RPMI7951 (cell line): ENCODE data around the gene TBC1D14. TPM values are rescaled to one million over a fixed set of nuclear protein-coding genes. Genes with fewer than 3 reads are reported as not detected.
"Not testable (repeated sequence)": the region's sequence is repeated elsewhere in the genome, so short reads cannot be mapped to it uniquely, and the experiment has no call there.

Experiments
- DNase-seq: peaks from one replicate; pipeline ENCODE4 v3.0.0-alpha.2; 2012; ENCODE audit warnings: low read depth
- total RNA-seq: library from RNA; depleted of rRNA; stranded (reverse); fragments of >200 nt; shearing (Covaris generic); gene quantifications from 2 replicates; pipeline ENCODE4 v1.2.3, GENCODE V29; 2014

Gene TBC1D14
- total RNA-seq, 1 experiment from 2014 or later, result 23.3 TPM

DNA sequence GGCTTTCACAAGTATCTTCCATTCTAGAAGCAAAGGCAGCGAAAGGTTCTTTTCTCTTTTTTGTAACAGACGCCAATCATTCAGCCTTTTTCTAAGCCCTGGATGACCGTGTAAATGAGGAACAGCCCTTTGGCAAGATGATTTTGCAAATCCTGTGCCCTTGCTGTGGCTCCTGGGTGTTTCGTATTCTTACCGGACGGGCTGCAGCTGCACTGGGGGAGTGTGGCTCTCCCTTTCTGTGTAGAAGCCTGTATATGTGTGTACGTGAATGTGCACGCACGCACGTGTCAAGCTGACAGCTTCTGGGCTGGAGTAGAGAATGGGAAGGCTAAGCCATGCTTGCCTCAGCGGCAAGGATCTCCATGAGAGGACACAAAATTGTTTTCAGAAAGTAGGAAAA is 150.0 kb downstream of the TBC1D14 start:
- DNase-seq, result no peak

DNA sequence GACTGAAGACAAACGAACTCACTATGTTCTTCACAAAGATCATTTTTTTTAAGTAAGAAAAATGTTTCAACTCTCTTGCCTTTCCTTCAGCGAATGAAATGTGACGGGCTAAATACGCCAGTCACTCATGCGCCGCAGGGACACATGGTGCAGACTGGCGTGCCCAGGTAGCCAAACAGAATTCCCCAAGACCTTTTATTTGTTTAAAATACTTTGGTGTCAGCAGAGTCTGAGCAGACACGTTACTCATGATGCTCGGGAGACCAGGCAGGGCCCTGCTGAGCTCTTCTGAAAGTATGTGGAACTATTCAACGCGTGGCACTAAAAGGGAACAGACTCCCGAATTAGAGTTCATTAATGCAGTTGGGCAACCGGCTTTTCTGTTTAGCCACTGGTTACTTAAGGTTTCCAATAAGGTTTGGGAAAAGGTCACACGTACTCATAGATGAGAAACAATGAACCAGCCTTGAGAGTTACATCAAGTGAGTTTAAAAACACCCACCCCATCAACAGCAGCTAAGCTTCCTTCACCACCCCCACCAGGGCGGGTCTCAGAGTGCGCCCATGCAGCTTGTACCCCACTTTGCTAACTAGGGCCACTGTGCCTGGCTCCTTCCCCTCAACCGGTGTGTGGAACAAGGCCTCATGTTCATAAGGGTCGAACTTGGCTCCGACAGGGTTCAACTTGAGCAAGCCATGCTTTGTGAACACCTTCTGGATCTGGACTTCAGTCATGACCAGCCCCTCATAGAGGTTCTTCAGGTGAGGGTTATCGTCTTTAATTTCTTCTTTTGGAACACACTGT is 150.9 kb downstream of the TBC1D14 start:
- no peak for DNase-seq

DNA sequence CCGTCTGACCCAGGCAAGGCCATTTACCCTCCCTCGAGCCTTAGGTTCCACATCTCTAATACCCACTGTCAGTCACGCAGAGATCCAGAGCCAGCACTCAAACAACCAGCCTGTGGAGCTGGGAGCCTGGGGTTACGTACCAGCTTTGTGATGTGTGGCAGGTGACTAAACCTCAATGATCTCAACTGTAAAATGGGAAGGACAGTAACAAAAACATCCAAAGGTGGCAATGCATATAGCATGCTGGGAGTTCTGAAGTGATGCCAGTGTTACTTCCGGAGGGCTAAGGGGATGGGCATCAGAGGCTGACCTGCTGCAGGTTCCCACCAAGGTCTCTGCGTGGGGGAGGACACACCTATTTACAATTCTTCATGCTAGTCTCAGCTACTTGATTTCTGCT is 152.2 kb downstream of the TBC1D14 start:
- DNase-seq, result no peak

DNA sequence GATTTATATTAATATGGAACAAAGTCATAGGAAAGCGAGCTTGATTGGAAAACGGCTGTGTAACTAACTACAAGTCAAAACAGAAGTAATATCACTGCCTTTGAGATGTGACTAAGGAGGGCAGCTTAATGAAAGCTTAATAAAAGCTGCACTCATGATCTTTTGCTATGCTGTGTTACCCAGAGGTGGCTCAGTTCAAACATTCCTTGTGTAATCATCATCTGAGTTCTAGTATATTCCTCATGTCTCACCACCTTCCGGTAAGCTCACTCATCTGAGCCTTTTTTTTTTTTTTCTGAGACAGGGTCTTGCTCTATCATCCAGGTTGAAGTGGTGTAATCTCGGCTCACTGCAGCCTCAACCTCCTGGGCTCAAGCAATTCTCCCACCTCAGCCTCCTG is 153.2 kb downstream of the TBC1D14 start:
- no peak for DNase-seq

DNA sequence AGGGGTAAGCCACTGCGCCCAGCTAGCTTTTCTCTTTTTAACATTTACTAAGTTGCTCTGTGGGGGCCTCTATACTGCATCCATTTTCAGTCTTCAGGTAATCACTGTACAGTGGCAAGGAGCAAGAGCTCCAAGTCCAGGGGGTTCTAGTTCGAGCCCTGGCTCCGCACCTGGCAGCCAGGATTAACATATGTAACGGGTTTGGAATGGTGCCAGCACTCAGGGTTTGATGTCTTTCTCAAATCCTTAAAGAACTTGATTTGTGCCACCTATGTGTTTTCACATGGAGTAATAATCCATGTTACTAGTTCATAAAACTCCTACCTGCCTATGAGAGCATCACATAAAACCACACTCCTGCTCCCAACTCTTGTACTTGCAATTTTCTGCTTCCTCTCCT is 153.7 kb downstream of the TBC1D14 start:
- DNase-seq, result no peak

DNA sequence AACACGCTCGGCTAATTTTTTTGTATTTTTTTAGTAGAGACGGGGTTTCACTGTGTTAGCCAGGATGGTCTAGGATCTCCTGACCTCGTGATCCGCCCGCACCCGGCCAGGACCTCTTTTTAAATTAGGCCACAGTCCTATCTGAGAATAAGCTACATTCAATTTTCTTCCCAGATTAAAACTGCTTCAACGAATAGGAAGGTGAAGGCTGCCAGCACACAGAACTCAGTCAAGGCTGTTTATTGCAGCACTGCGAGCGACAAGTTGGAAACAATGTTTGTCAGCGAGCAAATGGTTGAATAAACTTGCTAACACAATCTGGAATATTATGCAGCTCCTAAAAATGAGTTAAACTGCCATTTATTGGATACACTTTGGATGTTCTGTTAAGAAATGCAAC is 156.4 kb downstream of the TBC1D14 start:
- no peak for DNase-seq

DNA sequence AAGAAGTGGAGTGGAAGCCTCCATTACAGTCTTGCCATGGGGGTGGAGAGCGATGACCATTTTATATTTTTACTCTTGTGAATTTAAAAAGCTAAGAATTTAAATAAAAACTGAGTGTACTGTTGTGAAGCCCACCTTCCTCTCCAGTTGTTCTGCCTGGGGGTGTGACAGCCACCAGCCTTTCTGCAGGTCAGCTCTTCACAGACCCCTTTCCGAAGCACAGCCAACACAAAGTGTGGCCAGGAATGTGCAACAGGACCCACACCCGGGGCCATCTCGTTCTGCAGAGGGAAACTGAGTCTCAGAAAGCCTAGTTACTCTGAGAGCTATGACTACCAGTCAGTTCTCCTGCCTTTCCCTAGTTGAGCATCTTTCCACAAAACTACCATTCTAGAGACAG is 156.9 kb downstream of the TBC1D14 start:
- no peak for DNase-seq

DNA sequence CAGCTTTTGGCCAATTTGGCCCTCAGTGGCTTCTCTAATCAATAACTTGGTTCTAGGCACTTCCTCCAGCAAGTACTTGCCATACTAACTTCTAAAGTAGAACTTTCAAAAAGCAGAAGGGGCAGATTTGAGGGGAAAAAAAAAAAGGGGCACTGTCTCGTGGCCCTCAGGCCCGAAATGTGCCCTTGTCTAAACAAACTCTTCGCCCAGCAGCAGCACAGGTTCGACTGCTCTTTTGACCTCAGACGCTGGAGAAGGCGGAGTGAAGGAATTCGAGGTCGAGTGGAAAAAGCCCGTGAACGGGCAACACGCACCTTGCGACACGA is 157.5 kb downstream of the TBC1D14 start:
- DNase-seq, result no peak

DNA sequence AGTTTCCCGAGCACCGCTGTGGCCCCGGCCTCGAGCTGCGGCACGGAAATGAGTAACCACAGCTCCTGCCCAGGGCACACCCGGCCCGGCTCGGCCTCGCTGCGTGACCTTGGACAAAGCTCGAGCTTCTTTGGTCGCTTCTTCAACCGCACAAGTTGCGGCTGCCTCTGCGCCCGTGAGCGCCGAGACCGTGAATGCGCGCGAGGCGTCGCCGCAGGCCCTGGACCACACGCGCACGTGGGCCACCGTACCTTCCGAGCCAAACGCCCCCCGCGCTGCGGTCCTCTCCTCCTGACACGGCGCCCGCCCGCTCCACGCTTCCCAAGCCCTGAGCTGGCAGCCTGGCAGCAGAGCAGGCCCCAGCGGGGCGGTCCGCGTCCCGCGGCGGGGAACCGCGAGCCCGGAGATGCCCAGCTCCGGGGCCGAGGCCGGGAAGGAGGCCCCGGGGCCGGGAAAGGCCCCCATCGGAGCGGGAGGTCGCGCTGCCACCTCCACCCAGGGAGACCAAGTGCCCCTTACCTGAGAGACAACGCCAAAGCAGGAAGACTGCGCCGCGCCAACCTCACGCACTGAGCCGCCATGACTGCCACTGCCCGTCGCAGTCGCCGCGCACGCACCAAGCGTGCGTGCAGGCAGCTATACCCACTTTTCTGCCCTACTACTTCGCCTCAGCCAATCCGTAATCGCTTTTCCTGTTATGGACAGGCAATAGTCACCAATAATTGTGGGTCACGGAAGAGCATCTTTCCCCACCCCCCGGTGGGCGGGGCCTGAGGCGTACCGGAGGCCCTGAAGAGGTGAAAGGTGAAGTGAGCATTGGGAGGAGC is 158.0 kb downstream of the TBC1D14 start, which contains the start of gene GRPEL1:
GRPEL1 (minus strand) TSS at position 613 of the 827 bp plus-strand sequence; CDS start at position 581, 32 bp downstream.
- peak; percentile 98 for DNase-seq

DNA sequence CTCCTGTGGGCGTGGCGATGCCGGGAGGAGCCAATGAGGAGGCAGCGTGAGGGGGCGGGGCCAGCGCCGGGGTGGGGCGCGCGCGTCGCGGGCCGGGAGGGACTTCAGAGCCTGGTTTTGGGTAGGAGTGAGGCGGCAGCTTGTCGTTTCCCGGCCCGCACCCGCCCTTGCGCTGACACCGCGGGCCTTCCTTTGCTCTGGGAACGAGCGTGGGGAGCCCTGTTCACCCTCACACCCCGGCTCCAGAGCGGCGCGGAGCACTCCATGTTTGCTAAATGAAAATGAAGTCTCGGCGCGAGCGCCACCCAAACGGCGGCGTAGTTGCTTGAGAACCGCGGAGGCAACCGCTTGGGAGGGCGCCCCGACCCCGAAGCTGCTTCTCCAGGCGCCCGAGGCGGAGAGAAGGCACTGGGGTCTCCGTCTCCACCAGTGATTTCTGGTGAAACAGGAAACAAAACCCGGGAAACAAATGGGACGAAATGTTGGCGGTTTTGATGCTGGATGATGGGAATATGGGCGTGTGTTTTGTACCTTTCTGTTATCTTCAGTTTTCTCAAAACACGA is 158.7 kb downstream of the TBC1D14 start:
- no peak for DNase-seq

DNA sequence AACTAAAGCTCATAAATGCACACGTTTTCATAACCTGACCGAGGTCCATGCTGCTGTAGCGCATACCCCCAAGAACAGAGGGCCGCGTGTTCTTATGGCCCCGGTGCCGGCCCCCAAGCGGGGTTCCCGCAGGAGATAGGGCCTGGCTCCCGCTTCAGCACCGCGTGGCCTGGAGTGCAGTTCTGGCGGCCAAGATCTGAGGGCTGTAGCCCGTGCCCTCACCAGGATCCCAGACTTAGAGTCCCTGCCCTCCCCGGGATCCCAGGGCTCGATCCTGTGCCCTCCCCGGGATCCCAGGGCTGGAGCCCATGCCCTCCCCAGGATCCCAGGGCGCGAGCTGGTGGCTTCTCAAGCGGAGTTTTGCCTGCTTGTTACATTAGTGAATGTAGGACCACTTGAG is 159.3 kb downstream of the TBC1D14 start:
- DNase-seq, result no peak

DNA sequence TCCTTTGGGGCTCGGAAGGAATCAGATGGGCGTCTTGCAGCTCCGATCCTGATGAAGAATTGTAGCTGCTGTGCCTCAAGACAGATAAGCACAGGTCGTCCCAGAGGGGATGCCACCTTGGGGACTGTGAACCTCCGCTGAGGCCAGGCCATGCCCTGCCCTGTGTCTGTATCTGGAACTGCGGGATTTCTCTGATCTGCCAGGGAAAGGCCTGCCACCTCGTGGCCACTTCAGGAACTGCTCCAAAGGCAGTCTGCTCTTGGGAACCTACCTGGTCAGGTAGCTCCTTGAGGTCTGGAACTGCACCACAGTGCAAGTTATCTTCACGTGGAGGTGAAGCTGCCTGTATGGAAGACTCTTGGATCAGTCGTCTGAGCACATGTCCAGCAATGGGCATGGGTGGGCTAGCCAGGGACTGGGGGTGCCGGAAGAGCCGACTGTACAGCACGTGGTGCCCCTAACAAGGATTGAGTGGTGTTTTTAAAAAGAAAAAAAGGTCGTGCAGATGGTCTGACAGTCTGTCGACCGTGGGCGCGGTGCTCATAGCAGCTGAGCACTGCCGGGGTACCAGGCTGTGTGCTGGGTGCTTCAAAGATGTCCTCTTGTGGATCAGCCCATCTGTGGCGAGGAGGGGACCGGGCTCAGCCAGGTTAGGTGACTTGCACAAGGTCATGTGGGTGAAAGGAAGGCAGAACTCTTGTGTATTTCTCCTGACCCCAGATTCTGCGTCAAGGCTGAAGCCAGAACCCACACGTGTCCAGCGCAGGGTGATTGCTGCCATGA is 161.3 kb downstream of the TBC1D14 start:
- peak; percentile 53 for DNase-seq

DNA sequence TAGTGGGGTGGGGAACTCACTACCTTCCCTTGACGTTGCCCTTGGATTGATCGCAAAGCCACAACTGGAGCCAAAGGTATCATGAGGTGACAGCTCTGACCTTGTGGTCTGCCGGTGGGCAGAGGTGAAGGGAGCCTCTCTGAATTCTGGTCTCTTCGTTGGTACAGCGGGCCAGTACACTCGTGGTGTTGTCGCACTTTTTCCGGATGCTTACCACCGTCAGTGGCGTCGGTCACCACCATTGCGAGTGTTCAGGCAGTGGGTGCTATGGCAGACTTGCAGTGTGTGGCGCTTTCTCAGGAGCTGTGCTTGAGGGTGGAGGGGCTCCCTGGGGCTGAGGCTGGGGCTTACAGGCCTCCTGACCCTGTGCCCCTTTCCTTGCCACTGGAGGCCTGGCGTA is 163.4 kb downstream of the TBC1D14 start:
- DNase-seq, result no peak

DNA sequence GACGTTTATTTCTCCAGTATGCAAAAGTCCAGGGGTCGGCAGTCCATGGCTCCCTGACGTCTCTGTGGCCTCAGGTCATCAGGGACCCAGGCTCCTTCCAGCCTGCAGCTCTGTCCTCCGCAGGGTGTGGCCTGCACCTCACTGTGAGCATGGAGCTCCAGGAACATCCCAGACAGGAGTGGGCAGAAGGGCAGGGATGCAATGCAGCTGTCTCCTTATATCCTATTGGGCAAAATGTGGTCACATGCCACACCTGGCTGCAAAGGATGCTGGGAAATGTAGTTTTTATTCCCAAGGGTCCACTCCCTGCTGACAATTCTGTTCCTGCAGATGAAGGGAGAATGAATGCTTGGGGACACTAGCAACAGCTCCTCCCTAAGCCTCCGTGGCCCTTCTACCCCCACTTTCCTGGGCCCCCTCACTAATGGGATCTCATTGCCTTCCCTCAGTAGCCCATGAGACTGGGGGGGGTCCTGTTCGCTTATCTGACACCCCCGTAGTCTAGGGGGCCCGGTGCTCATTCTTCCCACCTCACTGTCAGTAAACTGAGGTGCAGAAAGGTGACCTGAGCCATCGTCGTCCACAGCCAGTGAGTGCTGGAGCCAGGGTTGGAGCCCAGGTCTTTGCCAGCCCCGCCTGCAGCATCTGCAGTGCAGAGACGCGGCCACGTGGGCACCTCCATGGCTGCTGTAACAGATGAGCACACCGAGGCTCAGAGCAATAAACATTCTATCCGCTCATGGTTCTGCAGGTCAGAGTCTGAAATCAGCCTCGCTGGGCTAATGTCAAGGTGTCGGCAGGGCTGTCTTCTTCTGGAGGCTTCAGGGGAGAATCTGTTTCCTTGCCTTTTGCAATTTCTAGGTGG is 164.1 kb downstream of the TBC1D14 start:
- peak; percentile 64 for DNase-seq

DNA sequence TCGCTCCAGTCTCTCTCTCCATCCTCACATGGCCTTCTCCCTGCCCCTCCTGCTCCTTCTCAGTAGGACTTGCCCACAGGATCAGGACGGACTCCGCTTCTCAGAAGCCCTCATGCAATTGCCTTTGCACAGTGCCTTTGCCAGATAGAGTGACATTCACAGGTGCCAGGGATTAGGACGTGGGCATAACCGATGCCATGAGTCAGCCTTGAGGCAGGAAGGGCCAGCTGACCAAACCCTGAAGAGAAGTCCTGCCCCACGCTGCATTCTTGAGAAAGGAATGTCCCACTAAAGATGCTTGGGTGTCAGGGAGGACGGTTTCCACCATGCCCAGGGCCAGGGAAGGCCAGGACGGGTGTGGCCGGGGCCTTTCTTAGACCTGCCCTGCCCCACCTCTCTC is 164.8 kb downstream of the TBC1D14 start:
- DNase-seq, result peak; percentile 39

DNA sequence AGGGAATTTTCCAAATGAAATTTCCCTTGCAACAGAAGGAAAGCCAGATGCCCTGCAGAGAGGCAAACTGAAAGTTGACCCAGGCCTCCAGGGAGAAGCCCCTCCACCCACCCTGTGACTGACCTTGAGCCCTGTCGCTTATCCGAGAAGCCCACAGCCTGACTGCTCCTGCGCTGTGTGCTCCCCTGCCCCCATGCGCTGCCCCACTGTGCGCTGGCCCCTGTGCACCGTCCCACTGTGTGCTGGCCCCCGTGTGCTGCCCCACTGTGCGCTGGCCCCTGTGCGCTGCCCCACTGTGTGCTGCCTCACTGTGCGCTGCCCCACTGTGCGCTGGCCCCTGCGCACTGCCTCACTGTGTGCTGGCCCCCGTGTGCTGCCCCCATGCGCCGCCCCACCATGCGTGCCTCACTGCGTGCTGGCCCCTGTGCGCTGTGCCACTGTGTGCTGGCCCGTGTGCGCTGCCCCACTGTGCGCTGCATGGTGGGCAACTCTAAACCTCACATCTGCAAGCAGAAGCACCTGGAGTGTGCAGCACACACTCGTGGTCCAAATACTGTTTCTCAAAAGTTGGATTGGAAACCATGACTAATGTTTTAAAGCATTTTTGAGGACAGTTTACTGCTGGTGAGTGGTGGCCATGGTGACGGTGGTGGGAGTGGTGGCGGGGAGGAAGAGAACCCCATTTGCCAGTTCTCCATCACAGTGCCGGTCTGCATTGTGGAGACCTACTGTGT is 166.5 kb downstream of the TBC1D14 start:
- DNase-seq, result peak; percentile 36

DNA sequence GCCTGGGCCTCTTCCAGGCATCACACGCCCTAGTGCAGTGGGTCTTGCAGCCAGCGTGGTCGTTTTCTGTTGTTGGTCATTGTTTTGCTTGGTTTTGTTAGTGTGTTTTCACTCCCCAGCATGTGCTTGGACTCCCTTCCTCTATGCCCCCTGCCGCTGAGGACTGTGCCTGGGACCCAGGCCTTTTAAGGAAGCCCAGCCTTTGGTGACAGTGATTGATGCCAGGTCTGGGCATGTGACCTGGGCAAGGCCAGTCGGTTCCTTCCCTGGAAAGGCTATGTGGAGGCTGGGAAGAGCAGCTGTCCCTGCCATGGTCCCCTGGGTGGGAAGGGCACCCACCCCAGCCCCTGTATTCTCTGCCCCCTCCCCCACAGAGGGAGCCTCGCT is 167.1 kb downstream of the TBC1D14 start:
- no peak for DNase-seq

DNA sequence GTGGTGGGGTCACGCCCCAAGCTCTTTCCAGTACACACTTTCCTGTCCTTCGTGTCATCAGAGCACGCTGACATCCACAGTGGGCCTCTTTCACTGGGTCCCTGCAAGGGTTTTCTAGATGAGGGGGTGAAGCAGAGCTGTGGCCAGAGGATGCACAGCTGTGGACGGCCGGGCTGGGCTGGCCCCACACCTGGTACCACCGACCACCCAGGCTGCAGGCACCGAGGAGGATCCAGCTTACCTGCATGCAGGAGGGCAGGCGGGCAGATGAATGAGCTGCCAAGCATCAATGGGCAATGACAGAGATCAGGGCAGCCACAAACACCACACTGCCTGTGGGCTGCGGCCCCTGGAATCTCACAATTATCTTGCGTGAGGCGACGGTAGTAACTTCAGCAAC is 167.7 kb downstream of the TBC1D14 start:
- DNase-seq, result no peak

DNA sequence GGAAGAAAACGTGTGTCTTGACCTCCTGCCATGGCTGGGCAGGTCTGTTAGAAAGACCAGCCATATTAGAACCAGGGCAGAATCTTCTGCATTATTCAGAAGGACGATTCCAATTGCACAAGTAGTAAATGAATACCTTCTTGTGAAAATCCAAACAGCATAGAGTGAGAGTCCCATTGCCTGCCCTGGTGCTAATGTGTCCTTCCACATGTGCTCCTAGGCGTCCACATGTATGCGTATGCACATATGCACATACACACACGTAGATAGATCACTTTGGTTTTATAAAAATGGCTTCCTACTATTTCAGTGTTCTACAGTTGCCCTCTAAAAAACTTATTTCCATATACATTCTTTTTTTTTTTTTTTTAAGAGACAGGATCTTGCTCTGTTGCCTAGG is 168.4 kb downstream of the TBC1D14 start:
- no peak for DNase-seq

DNA sequence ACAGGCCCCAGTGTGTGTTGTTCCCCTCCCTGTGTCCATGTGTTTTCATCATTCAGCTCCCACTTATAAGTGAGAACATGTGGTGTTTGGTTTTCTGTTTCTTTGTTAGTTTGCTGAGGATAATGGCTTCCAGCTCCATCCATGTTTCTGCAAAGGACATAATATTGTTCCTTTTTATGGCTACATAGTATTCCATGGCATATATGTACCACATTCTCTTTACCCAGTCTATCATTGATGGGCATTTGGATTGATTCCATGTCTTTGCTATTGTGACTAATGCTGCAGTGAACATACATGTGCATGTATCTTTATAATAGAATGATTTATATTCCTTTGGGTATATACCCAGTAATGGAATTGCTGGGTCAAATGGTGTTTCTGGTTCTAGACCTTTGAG is 169.9 kb downstream of the TBC1D14 start:
- DNase-seq, result not testable (repeated sequence)
